Astrocyte of the spinal cord (primary cell): Measurements from ENCODE around the gene KDM6A.
"Not testable (repeated sequence)": the region's sequence is repeated elsewhere in the genome, so short reads cannot be mapped to it uniquely, and the experiment has no call there.

Source experiments
- DNase-seq: peaks from one replicate; pipeline ENCODE4 v3.0.0; 2011; ENCODE audit warnings: low read depth, low spot score
- H3K4me3 ChIP-seq: 2 replicates; pipeline ENCODE4 v1.5.1; 2011; ENCODE audit warnings: low read depth, mild to moderate bottlenecking, low read length, moderate library complexity
- in situ Hi-C: cut with HindIII; loops from 2 replicates; pipeline ENCODE4 v1.10.0; 2017; ENCODE audit warnings: low sequenced_read_pairs
- TF ChIP-seq, protein P1 (sequence below): IDR thresholded peaks from 2 replicates; pipeline ENCODE4 v1.5.1; 2012; ENCODE audit warnings: low read depth, mild to moderate bottlenecking, low read length, inconsistent platforms

KDM6A gene

DNA sequence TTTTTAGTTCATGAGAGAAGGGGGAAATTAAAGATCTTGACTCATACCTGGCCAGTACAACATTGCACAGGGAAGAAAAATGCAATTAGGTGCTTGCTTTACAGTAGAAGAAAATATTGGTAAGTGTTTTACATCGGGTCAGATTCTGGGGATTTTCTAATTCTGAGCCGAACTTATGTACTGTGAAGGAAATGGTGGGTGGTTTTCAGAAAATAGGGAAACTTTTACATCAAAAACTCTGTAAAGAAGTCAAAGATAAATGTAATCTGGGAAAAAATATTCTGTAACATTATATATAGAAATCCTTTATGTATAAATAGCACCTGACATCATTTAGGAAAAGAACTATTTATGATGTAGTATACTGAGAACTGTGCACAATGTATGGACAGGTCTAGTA lies 75.4 kb downstream of the KDM6A start:
- no peak overlapping the region for H3K4me3 ChIP-seq
- in situ Hi-C loops, result no loop called here
- no peak for DNase-seq
- TF ChIP-seq, protein P1, sequence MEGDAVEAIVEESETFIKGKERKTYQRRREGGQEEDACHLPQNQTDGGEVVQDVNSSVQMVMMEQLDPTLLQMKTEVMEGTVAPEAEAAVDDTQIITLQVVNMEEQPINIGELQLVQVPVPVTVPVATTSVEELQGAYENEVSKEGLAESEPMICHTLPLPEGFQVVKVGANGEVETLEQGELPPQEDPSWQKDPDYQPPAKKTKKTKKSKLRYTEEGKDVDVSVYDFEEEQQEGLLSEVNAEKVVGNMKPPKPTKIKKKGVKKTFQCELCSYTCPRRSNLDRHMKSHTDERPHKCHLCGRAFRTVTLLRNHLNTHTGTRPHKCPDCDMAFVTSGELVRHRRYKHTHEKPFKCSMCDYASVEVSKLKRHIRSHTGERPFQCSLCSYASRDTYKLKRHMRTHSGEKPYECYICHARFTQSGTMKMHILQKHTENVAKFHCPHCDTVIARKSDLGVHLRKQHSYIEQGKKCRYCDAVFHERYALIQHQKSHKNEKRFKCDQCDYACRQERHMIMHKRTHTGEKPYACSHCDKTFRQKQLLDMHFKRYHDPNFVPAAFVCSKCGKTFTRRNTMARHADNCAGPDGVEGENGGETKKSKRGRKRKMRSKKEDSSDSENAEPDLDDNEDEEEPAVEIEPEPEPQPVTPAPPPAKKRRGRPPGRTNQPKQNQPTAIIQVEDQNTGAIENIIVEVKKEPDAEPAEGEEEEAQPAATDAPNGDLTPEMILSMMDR, result no peak

- TF ChIP-seq, protein P1, result no peak
- in situ Hi-C loops, result no loop called here
- H3K4me3 ChIP-seq, result no peak overlapping the region
Observed at GRCh38 chrX:44949125-44949524, 76.1 kb downstream of the KDM6A start.

GRCh38 chrX:44950471-44951366 lies 77.7 kb downstream of the KDM6A start:
- DNase-seq, H3K4me3 ChIP-seq, in situ Hi-C loops: not testable (repeated sequence)

More at GRCh38 chrX:44949125-44949524, 76.1 kb downstream of the KDM6A start:
- DNase-seq, result no peak

- no peak for DNase-seq
- no peak overlapping the region for H3K4me3 ChIP-seq
- TF ChIP-seq, protein P1, result no peak
- in situ Hi-C loops, result no loop called here
Observed at GRCh38 chrX:44951572-44952067, 78.6 kb downstream of the KDM6A start.

GRCh38 chrX:44952329-44953027 lies 79.5 kb downstream of the KDM6A start:
- in situ Hi-C loops, result no loop called here
- H3K4me3 ChIP-seq, result no peak overlapping the region
- no peak for DNase-seq
- TF ChIP-seq, protein P1, result no peak

GRCh38 chrX:44953734-44954502 lies 80.9 kb downstream of the KDM6A start:
- H3K4me3 ChIP-seq, result no peak overlapping the region
- in situ Hi-C loops, result no loop called here
- no peak for DNase-seq
- TF ChIP-seq, protein P1, result no peak
